GM12875 (cell line): ENCODE data around the gene LIMS2.

Source experiments
- H3K4me3 ChIP-seq: one replicate; pipeline ENCODE4 v1.5.1; 2011; ENCODE audit warnings: low read depth, low read length, control low read depth
- CTCF ChIP-seq: IDR thresholded peaks from 2 replicates; pipeline ENCODE4 v1.5.1; 2011; ENCODE audit warnings: low read depth, mild to moderate bottlenecking, control low read depth, inconsistent platforms, low read length, moderate library complexity, borderline replicate concordance; ENCODE audit not compliant: insufficient read depth

The LIMS2 gene

GRCh38 chr2:127700527-127701192 lies 25.3 kb upstream of the LIMS2 start:
- TF ChIP-seq CTCF, result peak; percentile 12; the same call in 1 of the 2 replicates
- peak overlapping the region; percentile 56 for H3K4me3 ChIP-seq

GRCh38 chr2:127698553-127699355 lies 23.4 kb upstream of the LIMS2 start:
- TF ChIP-seq CTCF, result no peak

GRCh38 chr2:127697482-127698180 lies 22.3 kb upstream of the LIMS2 start:
- no peak for TF ChIP-seq CTCF
- no peak overlapping the region for H3K4me3 ChIP-seq

More at GRCh38 chr2:127698553-127699355, 23.4 kb upstream of the LIMS2 start:
- H3K4me3 ChIP-seq, result no peak overlapping the region

GRCh38 chr2:127695491-127696472 lies 20.5 kb upstream of the LIMS2 start:
- TF ChIP-seq CTCF, result peak; percentile 45; the same call in 1 of the 2 replicates
- H3K4me3 ChIP-seq, result no peak overlapping the region

GRCh38 chr2:127694986-127695385 lies 19.7 kb upstream of the LIMS2 start:
- TF ChIP-seq CTCF, result no peak
- no peak overlapping the region for H3K4me3 ChIP-seq

GRCh38 chr2:127690696-127691095 lies 15.4 kb upstream of the LIMS2 start:
- H3K4me3 ChIP-seq, result no peak overlapping the region
- TF ChIP-seq CTCF, result no peak
